Measurements from ENCODE around the gene CRHR1.

Gene CRHR1

GRCh38 chr17:45747911-45748310 lies 36.2 kb upstream of the CRHR1 start:
- no peak for TF ChIP-seq RAD21 (IDR thresholded peaks at IDR 0.05; ENCODE audit: low read depth)

GRCh38 chr17:45748731-45749310 lies 35.3 kb upstream of the CRHR1 start:
- TF ChIP-seq USF1 (IDR thresholded peaks at IDR 0.05) (no peak), TAF1 (IDR thresholded peaks at IDR 0.05; ENCODE audit: low read depth) (no peak), REST (IDR thresholded peaks at IDR 0.05; ENCODE audit: low read depth) (peak; percentile 43; the same call in 1 of the 2 replicates), NFIC (IDR thresholded peaks at IDR 0.05) (no peak)

GRCh38 chr17:45749831-45750335 lies 34.2 kb upstream of the CRHR1 start:
- no peak for TF ChIP-seq FOXM1 (IDR thresholded peaks at IDR 0.05; ENCODE audit: borderline replicate concordance, low read depth)
- no peak for TF ChIP-seq RAD21 (IDR thresholded peaks at IDR 0.05; ENCODE audit: low read depth)
- TF ChIP-seq YY1 (IDR thresholded peaks at IDR 0.05; ENCODE audit: low read depth) = no peak
- TF ChIP-seq MAX (IDR thresholded peaks at IDR 0.05) = no peak
- TF ChIP-seq CEBPB (IDR thresholded peaks at IDR 0.05) = no peak
- no peak for TF ChIP-seq ZBTB7A (IDR thresholded peaks at IDR 0.05; ENCODE audit: low read depth)
- TF ChIP-seq NFIC (IDR thresholded peaks at IDR 0.05) = no peak
- TF ChIP-seq TEAD4 (IDR thresholded peaks at IDR 0.05) = no peak
- no peak for TF ChIP-seq TCF12 (IDR thresholded peaks at IDR 0.05; ENCODE audit: low read depth)
- no peak for TF ChIP-seq REST (IDR thresholded peaks at IDR 0.05; ENCODE audit: low read depth)
- TF ChIP-seq EGR1 (IDR thresholded peaks at IDR 0.05) = no peak
- no peak for TF ChIP-seq EP300 (IDR thresholded peaks at IDR 0.05; ENCODE audit: borderline replicate concordance)
- TF ChIP-seq TAF1 (IDR thresholded peaks at IDR 0.05; ENCODE audit: low read depth) = no peak
- no peak for TF ChIP-seq CREB1 (IDR thresholded peaks at IDR 0.05; ENCODE audit: low read depth)
- no peak for TF ChIP-seq USF1 (IDR thresholded peaks at IDR 0.05)

- no peak for TF ChIP-seq YY1 (IDR thresholded peaks at IDR 0.05; ENCODE audit: low read depth)
- no peak for TF ChIP-seq ZBTB7A (IDR thresholded peaks at IDR 0.05; ENCODE audit: low read depth)
- TF ChIP-seq EGR1 (IDR thresholded peaks at IDR 0.05) = no peak
- no peak for TF ChIP-seq REST (IDR thresholded peaks at IDR 0.05; ENCODE audit: low read depth)
- TF ChIP-seq TAF1 (IDR thresholded peaks at IDR 0.05; ENCODE audit: low read depth) = no peak
- no peak for TF ChIP-seq CEBPB (IDR thresholded peaks at IDR 0.05)
- no peak for TF ChIP-seq EP300 (IDR thresholded peaks at IDR 0.05; ENCODE audit: borderline replicate concordance)
- TF ChIP-seq NFIC (IDR thresholded peaks at IDR 0.05) = no peak
Observed at GRCh38 chr17:45750779-45751440, 33.2 kb upstream of the CRHR1 start.

- TF ChIP-seq ZBTB7A (IDR thresholded peaks at IDR 0.05; ENCODE audit: low read depth) = no peak
- TF ChIP-seq REST (IDR thresholded peaks at IDR 0.05; ENCODE audit: low read depth) = no peak
- TF ChIP-seq RAD21 (IDR thresholded peaks at IDR 0.05; ENCODE audit: low read depth) = no peak
- TF ChIP-seq TAF1 (IDR thresholded peaks at IDR 0.05; ENCODE audit: low read depth) = no peak
- TF ChIP-seq EGR1 (IDR thresholded peaks at IDR 0.05) = no peak
- TF ChIP-seq USF1 (IDR thresholded peaks at IDR 0.05) = no peak
- no peak for TF ChIP-seq NFIC (IDR thresholded peaks at IDR 0.05)
- no peak for TF ChIP-seq CREB1 (IDR thresholded peaks at IDR 0.05; ENCODE audit: low read depth)
- no peak for TF ChIP-seq EP300 (IDR thresholded peaks at IDR 0.05; ENCODE audit: borderline replicate concordance)
- no peak for TF ChIP-seq YY1 (IDR thresholded peaks at IDR 0.05; ENCODE audit: low read depth)
- no peak for TF ChIP-seq MAX (IDR thresholded peaks at IDR 0.05)
- TF ChIP-seq CEBPB (IDR thresholded peaks at IDR 0.05) = no peak
- TF ChIP-seq TEAD4 (IDR thresholded peaks at IDR 0.05) = no peak
- TF ChIP-seq TCF12 (IDR thresholded peaks at IDR 0.05; ENCODE audit: low read depth) = no peak
- TF ChIP-seq FOXM1 (IDR thresholded peaks at IDR 0.05; ENCODE audit: borderline replicate concordance, low read depth) = no peak
Observed at GRCh38 chr17:45751466-45751865, 32.7 kb upstream of the CRHR1 start.

Measured in Ishikawa (cell line).